ENCODE results near the gene PRLR. TPM values are rescaled to one million over a fixed set of nuclear protein-coding genes. Genes with fewer than 3 reads are reported as not detected.
"Not testable (repeated sequence)": the region's sequence is repeated elsewhere in the genome, so short reads cannot be mapped to it uniquely, and the experiment has no call there.

Gene PRLR
- total and polyA plus RNA-seq, 2 experiments from 2014 or later = 0.31 to 2.2 TPM

DNA sequence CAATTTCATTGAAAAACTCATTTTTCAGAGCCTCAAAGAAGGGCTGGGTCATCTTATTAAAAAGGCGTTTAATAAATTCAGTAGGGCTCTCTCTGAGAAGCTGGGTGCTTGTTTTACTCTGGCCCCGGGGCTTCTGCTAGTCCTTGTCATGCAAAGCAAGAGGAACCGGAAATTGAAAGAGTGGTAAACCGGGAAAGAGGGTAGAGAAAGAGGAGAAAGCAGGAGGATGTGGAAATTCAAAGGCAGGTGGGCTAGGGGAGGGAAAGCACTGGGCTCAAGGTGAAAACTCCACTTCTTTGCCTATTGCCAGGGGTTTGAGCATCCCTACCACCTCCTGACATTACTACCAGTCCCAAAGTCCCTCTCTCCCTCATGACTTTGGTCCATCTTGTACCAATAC, 118.0 kb downstream of the PRLR start:
- Histone ChIP-seq H3F3A (replicated peaks; ENCODE audit: low read depth) (no peaks in the 10 kb centered on the region), H4K20me1 (replicated peaks; ENCODE audit: insufficient read depth) (no peaks in the 10 kb centered on the region), H3K27ac (ENCODE audit: low read depth) (no peak overlapping the region), H3K36me3 (ENCODE audit: insufficient read depth) (no peaks in the 10 kb centered on the region), H3K9me2 (ENCODE audit: insufficient read depth) (peaks cover 16% of the 10 kb centered on the region; the same call in 1 of the 2 replicates), H3K4me1 (ENCODE audit: insufficient read depth) (peaks cover 5% of the 10 kb centered on the region; the same call in 1 of the 2 replicates), H3K4me2 (peak overlapping the region; percentile 6; the same call in 1 of the 2 replicates), H2AFZ (0 out of 2 replicates have a peak overlapping the region, but pooled peaks have one; percentile 3), H3K4me3 (no peak overlapping the region), H3K79me2 (replicated peaks; ENCODE audit: insufficient read depth) (no peaks in the 10 kb centered on the region), H3K27me3 (ENCODE audit: insufficient read depth) (no peaks in the 10 kb centered on the region)
- TF ChIP-seq, protein P1, sequence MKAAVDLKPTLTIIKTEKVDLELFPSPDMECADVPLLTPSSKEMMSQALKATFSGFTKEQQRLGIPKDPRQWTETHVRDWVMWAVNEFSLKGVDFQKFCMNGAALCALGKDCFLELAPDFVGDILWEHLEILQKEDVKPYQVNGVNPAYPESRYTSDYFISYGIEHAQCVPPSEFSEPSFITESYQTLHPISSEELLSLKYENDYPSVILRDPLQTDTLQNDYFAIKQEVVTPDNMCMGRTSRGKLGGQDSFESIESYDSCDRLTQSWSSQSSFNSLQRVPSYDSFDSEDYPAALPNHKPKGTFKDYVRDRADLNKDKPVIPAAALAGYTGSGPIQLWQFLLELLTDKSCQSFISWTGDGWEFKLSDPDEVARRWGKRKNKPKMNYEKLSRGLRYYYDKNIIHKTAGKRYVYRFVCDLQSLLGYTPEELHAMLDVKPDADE (IDR thresholded peaks at IDR 0.05) = 0 out of 2 replicates have a peak, but pooled peaks have one; percentile 19
- TF ChIP-seq EZH2 (IDR thresholded peaks at IDR 0.05; ENCODE audit: low read depth, unreplicated experiment) = no peak
- DNase-seq (ENCODE audit: low spot score) (peak; percentile 51), ATAC-seq (peak; percentile 66)
- H3K9me3 Mint-ChIP-seq = no peaks in the 10 kb centered on the region; the same call in 1 of the 3 replicates
- no peak overlapping the region for H3K4me3 Mint-ChIP-seq
- H3K27ac Mint-ChIP-seq = no peak overlapping the region
- H3K27me3 Mint-ChIP-seq (ENCODE audit: insufficient read depth, low read depth, poor library complexity) = peaks cover 2% of the 10 kb centered on the region
- peaks cover 10% of the 10 kb centered on the region; the same call in 2 of the 3 replicates for H3K4me1 Mint-ChIP-seq
- no peaks in the 10 kb centered on the region for H3K36me3 Mint-ChIP-seq (ENCODE audit: low read depth)

DNA sequence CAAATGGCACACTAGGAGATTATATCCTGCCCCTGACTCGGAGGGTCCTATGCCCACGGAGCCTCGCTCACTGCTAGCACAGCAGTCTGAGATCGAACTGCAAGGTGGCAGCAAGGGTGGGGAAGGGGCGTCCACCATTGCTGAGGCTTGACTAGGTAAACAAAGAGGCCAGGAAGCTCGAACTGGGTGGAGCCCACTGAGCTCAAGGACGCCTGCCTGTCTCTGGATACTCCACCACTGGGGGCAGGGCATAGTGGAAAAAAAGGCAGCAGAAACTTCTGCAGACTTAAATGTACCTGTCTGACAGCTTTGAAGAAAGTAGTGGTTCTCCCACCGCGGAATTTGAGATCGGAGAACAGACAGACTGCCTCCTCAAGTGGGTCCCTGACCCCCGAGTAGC, 125.7 kb downstream of the PRLR start:
- not testable (repeated sequence) for H3K4me3 Mint-ChIP-seq; H3K27me3 ChIP-seq (ENCODE audit: insufficient read depth); ATAC-seq; H3K27ac ChIP-seq (ENCODE audit: low read depth); H3K36me3 ChIP-seq (ENCODE audit: insufficient read depth); H3K27ac Mint-ChIP-seq; H3K9me3 Mint-ChIP-seq; H3K27me3 Mint-ChIP-seq (ENCODE audit: insufficient read depth, low read depth, poor library complexity); H3K36me3 Mint-ChIP-seq (ENCODE audit: low read depth); H3K79me2 ChIP-seq (replicated peaks; ENCODE audit: insufficient read depth); H3K4me3 ChIP-seq; H2AFZ ChIP-seq; H4K20me1 ChIP-seq (replicated peaks; ENCODE audit: insufficient read depth); H3K4me1 Mint-ChIP-seq; H3F3A ChIP-seq (replicated peaks; ENCODE audit: low read depth); H3K4me2 ChIP-seq; H3K4me1 ChIP-seq (ENCODE audit: insufficient read depth)
- peaks cover 11% of the 10 kb centered on the region; the same call in 1 of the 2 replicates for H3K9me2 ChIP-seq (ENCODE audit: insufficient read depth)
- DNase-seq (ENCODE audit: low spot score) = peak; percentile 53
- TF ChIP-seq, protein P2, sequence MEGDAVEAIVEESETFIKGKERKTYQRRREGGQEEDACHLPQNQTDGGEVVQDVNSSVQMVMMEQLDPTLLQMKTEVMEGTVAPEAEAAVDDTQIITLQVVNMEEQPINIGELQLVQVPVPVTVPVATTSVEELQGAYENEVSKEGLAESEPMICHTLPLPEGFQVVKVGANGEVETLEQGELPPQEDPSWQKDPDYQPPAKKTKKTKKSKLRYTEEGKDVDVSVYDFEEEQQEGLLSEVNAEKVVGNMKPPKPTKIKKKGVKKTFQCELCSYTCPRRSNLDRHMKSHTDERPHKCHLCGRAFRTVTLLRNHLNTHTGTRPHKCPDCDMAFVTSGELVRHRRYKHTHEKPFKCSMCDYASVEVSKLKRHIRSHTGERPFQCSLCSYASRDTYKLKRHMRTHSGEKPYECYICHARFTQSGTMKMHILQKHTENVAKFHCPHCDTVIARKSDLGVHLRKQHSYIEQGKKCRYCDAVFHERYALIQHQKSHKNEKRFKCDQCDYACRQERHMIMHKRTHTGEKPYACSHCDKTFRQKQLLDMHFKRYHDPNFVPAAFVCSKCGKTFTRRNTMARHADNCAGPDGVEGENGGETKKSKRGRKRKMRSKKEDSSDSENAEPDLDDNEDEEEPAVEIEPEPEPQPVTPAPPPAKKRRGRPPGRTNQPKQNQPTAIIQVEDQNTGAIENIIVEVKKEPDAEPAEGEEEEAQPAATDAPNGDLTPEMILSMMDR (conservative IDR thresholded peaks at IDR 0.05; ENCODE audit: low read depth in 2 of 2) = peak; percentile 21 to 24; a peak in 2 of 4 replicates

DNA sequence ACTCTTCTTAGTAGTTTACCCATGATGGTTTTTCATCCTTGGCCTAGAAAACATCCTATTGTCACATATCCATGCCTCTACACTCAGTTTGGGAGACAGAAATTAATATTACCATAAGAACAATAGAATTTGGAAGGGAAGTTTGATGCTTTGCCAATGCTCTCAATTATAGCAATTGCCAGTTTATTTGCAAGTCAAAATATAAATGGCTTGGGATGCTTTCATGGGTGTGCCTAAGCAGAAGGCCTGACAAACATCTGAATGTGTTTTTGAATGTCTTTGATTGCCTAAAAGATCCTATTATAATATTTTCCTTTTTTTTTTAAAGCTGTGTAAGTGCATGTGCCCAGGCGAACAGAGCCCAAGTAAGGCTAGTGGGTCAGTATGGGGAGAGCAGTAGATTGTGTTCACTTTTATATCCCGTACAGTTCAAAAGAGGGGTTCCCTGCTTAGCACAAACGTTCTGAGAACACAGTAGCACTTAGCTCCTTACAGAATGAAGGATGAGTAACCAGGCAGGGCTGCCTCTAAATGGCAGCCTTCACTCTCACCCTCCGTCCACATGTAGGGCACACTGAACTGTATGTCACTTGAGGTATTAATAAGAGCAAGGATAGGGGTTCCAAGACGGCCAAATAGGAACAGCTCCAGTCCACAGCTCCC, 126.5 kb downstream of the PRLR start:
- H3K79me2 ChIP-seq (replicated peaks; ENCODE audit: insufficient read depth) = no peaks in the 10 kb centered on the region
- H3K4me2 ChIP-seq = no peak overlapping the region
- no peaks in the 10 kb centered on the region for H4K20me1 ChIP-seq (replicated peaks; ENCODE audit: insufficient read depth)
- Mint-ChIP-seq H3K4me3 (no peak overlapping the region), H3K27ac (no peak overlapping the region), H3K36me3 (ENCODE audit: low read depth) (no peaks in the 10 kb centered on the region), H3K27me3 (ENCODE audit: insufficient read depth, low read depth, poor library complexity) (no peaks in the 10 kb centered on the region), H3K4me1 (peaks cover 4% of the 10 kb centered on the region; the same call in 1 of the 3 replicates), H3K9me3 (no peaks in the 10 kb centered on the region; the same call in 1 of the 3 replicates)
- no peak overlapping the region for H3K27ac ChIP-seq (ENCODE audit: low read depth)
- peak overlapping the region; percentile 56; the same call in 1 of the 2 replicates for H2AFZ ChIP-seq
- H3K4me1 ChIP-seq (ENCODE audit: insufficient read depth) = no peaks in the 10 kb centered on the region
- H3K9me2 ChIP-seq (ENCODE audit: insufficient read depth) = peaks cover 7% of the 10 kb centered on the region; the same call in 1 of the 2 replicates
- H3K36me3 ChIP-seq (ENCODE audit: insufficient read depth) = no peaks in the 10 kb centered on the region
- H3K27me3 ChIP-seq (ENCODE audit: insufficient read depth) = no peaks in the 10 kb centered on the region
- ATAC-seq (no peak), DNase-seq (ENCODE audit: low spot score) (no peak)
- no peak overlapping the region for H3K4me3 ChIP-seq
- H3F3A ChIP-seq (replicated peaks; ENCODE audit: low read depth) = no peaks in the 10 kb centered on the region
- TF ChIP-seq ZNF331 (CRISPR knock-in tag; IDR thresholded peaks at IDR 0.05; ENCODE audit: low read depth) (no peak), EZH2 (IDR thresholded peaks at IDR 0.05; ENCODE audit: low read depth, unreplicated experiment) (no peak), JUNB (IDR thresholded peaks at IDR 0.05; ENCODE audit: unreplicated experiment) (no peak)
- TF ChIP-seq, protein P3, sequence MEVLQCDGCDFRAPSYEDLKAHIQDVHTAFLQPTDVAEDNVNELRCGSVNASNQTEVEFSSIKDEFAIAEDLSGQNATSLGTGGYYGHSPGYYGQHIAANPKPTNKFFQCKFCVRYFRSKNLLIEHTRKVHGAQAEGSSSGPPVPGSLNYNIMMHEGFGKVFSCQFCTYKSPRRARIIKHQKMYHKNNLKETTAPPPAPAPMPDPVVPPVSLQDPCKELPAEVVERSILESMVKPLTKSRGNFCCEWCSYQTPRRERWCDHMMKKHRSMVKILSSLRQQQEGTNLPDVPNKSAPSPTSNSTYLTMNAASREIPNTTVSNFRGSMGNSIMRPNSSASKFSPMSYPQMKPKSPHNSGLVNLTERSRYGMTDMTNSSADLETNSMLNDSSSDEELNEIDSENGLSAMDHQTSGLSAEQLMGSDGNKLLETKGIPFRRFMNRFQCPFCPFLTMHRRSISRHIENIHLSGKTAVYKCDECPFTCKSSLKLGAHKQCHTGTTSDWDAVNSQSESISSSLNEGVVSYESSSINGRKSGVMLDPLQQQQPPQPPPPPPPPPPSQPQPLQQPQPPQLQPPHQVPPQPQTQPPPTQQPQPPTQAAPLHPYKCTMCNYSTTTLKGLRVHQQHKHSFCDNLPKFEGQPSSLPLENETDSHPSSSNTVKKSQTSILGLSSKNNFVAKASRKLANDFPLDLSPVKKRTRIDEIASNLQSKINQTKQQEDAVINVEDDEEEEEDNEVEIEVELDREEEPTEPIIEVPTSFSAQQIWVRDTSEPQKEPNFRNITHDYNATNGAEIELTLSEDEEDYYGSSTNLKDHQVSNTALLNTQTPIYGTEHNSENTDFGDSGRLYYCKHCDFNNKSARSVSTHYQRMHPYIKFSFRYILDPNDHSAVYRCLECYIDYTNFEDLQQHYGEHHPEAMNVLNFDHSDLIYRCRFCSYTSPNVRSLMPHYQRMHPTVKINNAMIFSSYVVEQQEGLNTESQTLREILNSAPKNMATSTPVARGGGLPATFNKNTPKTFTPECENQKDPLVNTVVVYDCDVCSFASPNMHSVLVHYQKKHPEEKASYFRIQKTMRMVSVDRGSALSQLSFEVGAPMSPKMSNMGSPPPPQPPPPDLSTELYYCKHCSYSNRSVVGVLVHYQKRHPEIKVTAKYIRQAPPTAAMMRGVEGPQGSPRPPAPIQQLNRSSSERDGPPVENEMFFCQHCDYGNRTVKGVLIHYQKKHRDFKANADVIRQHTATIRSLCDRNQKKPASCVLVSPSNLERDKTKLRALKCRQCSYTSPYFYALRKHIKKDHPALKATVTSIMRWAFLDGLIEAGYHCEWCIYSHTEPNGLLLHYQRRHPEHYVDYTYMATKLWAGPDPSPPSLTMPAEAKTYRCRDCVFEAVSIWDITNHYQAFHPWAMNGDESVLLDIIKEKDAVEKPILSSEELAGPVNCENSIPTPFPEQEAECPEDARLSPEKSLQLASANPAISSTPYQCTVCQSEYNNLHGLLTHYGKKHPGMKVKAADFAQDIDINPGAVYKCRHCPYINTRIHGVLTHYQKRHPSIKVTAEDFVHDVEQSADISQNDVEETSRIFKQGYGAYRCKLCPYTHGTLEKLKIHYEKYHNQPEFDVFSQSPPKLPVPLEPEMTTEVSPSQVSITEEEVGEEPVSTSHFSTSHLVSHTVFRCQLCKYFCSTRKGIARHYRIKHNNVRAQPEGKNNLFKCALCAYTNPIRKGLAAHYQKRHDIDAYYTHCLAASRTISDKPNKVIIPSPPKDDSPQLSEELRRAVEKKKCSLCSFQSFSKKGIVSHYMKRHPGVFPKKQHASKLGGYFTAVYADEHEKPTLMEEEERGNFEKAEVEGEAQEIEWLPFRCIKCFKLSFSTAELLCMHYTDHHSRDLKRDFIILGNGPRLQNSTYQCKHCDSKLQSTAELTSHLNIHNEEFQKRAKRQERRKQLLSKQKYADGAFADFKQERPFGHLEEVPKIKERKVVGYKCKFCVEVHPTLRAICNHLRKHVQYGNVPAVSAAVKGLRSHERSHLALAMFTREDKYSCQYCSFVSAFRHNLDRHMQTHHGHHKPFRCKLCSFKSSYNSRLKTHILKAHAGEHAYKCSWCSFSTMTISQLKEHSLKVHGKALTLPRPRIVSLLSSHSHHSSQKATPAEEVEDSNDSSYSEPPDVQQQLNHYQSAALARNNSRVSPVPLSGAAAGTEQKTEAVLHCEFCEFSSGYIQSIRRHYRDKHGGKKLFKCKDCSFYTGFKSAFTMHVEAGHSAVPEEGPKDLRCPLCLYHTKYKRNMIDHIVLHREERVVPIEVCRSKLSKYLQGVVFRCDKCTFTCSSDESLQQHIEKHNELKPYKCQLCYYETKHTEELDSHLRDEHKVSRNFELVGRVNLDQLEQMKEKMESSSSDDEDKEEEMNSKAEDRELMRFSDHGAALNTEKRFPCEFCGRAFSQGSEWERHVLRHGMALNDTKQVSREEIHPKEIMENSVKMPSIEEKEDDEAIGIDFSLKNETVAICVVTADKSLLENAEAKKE (CRISPR knock-in tag; IDR thresholded peaks at IDR 0.05) = no peak
